Measurements from ENCODE around the gene NR2F6. TPM values are rescaled to one million over a fixed set of nuclear protein-coding genes. Genes with fewer than 3 reads are reported as not detected.

Gene NR2F6
- total and polyA plus RNA-seq, 2 of the 4 experiments (the other 2 are of a cell fraction): 8.4 to 20.5 TPM

- Histone ChIP-seq H3K56ac (ENCODE audit: extremely low read depth, insufficient read depth, low read length) (no peak overlapping the region), H4K91ac (ENCODE audit: insufficient read depth, low read depth, low read length) (no peak overlapping the region), H2BK5ac (ENCODE audit: low read depth, low read length, poor library complexity, severe bottlenecking) (no peak overlapping the region), H3K27ac (ENCODE audit: insufficient read depth, low read length) (no peak overlapping the region), H3K23ac (ENCODE audit: low read depth, low read length) (no peak overlapping the region), H3K36me3 (ENCODE audit: control insufficient read depth, insufficient read depth, low read length) (peaks cover 11% of the 10 kb centered on the region), H3K9me3 (ENCODE audit: control insufficient read depth, insufficient read depth, low read length) (peaks cover 4% of the 10 kb centered on the region), H3K27me3 (ENCODE audit: control insufficient read depth, insufficient read depth, low read length) (no peaks in the 10 kb centered on the region), H3K18ac (ENCODE audit: low read depth, low read length) (no peak overlapping the region), H4K8ac (ENCODE audit: low read depth in 2 of 2, low read length in 2 of 2) (no peak overlapping the region), H3K4me1 (ENCODE audit: control insufficient read depth, insufficient read depth, low read length) (peaks cover 2% of the 10 kb centered on the region; the same call in 1 of the 2 replicates), H3K4me3 (ENCODE audit: insufficient read depth, low read depth, low read length) (no peak overlapping the region), H2BK20ac (ENCODE audit: low read depth, low read length) (no peak overlapping the region), H4K5ac (ENCODE audit: low read depth, low read length) (no peak overlapping the region), H2AK5ac (ENCODE audit: low read depth, low read length) (peak overlapping the region; percentile 23; the same call in 1 of the 2 replicates), H2BK120ac (ENCODE audit: low read depth, low read length) (no peak overlapping the region), H3K14ac (replicated peaks; ENCODE audit: low read depth, low read length) (no peak overlapping the region), H2BK15ac (ENCODE audit: low read depth, low read length) (no peak overlapping the region), H3K4me2 (ENCODE audit: low read depth, low read length) (no peak overlapping the region), H3K79me1 (ENCODE audit: low read depth in 1 of 2, low read length in 2 of 2) (peaks cover 0 to 24% of the 10 kb centered on the region in 2 experiments; a peak in 3 of 4 replicates), H4K20me1 (ENCODE audit: insufficient read depth, low read length) (0 out of 2 replicates have a peak, but pooled peaks cover 3% of the 10 kb centered on the region), H3K9ac (ENCODE audit: low read depth, low read length) (no peak overlapping the region), H2AFZ (replicated peaks; ENCODE audit: low read length, poor library complexity) (no peak overlapping the region), H2AK9ac (replicated peaks; ENCODE audit: low read depth, low read length, poor library complexity) (peak overlapping the region; percentile 6), H3K9me1 (ENCODE audit: insufficient read depth, low read length) (peaks cover 4% of the 10 kb centered on the region), H3K4ac (ENCODE audit: low read depth, low read length) (no peak overlapping the region)
- intact Hi-C loops (cut with micrococcal nuclease): no loop called here
- in situ Hi-C loops (cut with MboI; ENCODE audit: low sequenced_read_pairs): no loop called here
- no TSS peak for BruUV-seq (replicated peaks)
- POLR2A ChIA-PET (ENCODE audit: unreplicated experiment): no interaction called here
- ATAC-seq (ENCODE audit: low read depth) (no peak), DNase-seq (no peak)
- CTCF ChIA-PET: no interaction called here
- dilution Hi-C loops (cut with HindIII; ENCODE audit: low sequenced_read_pairs, unreplicated experiment): no loop called here
- WGBS, 2 experiments (ENCODE audit: extremely low coverage in 2 of 2, insufficient read length in 1 of 2): 78% methylated on average over 33 of the region's 48 CpGs; no CpG with 5 or more reads in 1 of the 2 experiments
- TF ChIP-seq RFX5 (IDR thresholded peaks at IDR 0.05; ENCODE audit: low read depth, low read length): no peak
- no peak for TF ChIP-seq FOS (IDR thresholded peaks at IDR 0.05; ENCODE audit: low read depth, low read length)
- no peak for TF ChIP-seq NFE2L2 (IDR thresholded peaks at IDR 0.05; ENCODE audit: low read depth, low read length)
- no peak for TF ChIP-seq CHD1 (IDR thresholded peaks at IDR 0.05; ENCODE audit: low read depth, low read length)
- TF ChIP-seq CTCF (conservative IDR thresholded peaks at IDR 0.05; ENCODE audit: low read depth, low read length): no peak
- TF ChIP-seq MXI1 (IDR thresholded peaks at IDR 0.05; ENCODE audit: borderline replicate concordance, low read depth, low read length): no peak
- no peak for TF ChIP-seq MAZ (IDR thresholded peaks at IDR 0.05; ENCODE audit: borderline replicate concordance, low read depth, low read length)
- no peak for TF ChIP-seq SMC3 (IDR thresholded peaks at IDR 0.05; ENCODE audit: low read depth, low read length)
- no peak for TF ChIP-seq USF2 (IDR thresholded peaks at IDR 0.05; ENCODE audit: low read depth, low read length)
- TF ChIP-seq MAFK (IDR thresholded peaks at IDR 0.05; ENCODE audit: low read depth, low read length): no peak
- no peak for TF ChIP-seq POLR2A (IDR thresholded peaks at IDR 0.05; ENCODE audit: low read depth, low read length)
- TF ChIP-seq BHLHE40 (IDR thresholded peaks at IDR 0.05; ENCODE audit: low read depth, low read length): no peak
- TF ChIP-seq CEBPB (IDR thresholded peaks at IDR 0.05; ENCODE audit: low read depth, low read length): no peak
- no peak for TF ChIP-seq ELK1 (IDR thresholded peaks at IDR 0.05; ENCODE audit: borderline replicate concordance, low read depth, low read length)
- TF ChIP-seq RAD21 (IDR thresholded peaks at IDR 0.05; ENCODE audit: low read length): no peak
Observed at GRCh38 chr19:17294051-17294891, 48.6 kb upstream of the NR2F6 start.

Data from IMR-90 (cell line).